Left forelimb (tissue), 1 donor: ENCODE results near the gene FYTTD1.
"Not testable (repeated sequence)": the region's sequence is repeated elsewhere in the genome, so short reads cannot be mapped to it uniquely, and the experiment has no call there.

Experiments used
- DNase-seq: peaks from one replicate; pipeline ENCODE4 v3.0.0-alpha.2; 2018; ENCODE audit warnings: low spot score

The FYTTD1 gene, protein sequence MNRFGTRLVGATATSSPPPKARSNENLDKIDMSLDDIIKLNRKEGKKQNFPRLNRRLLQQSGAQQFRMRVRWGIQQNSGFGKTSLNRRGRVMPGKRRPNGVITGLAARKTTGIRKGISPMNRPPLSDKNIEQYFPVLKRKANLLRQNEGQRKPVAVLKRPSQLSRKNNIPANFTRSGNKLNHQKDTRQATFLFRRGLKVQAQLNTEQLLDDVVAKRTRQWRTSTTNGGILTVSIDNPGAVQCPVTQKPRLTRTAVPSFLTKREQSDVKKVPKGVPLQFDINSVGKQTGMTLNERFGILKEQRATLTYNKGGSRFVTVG

DNA sequence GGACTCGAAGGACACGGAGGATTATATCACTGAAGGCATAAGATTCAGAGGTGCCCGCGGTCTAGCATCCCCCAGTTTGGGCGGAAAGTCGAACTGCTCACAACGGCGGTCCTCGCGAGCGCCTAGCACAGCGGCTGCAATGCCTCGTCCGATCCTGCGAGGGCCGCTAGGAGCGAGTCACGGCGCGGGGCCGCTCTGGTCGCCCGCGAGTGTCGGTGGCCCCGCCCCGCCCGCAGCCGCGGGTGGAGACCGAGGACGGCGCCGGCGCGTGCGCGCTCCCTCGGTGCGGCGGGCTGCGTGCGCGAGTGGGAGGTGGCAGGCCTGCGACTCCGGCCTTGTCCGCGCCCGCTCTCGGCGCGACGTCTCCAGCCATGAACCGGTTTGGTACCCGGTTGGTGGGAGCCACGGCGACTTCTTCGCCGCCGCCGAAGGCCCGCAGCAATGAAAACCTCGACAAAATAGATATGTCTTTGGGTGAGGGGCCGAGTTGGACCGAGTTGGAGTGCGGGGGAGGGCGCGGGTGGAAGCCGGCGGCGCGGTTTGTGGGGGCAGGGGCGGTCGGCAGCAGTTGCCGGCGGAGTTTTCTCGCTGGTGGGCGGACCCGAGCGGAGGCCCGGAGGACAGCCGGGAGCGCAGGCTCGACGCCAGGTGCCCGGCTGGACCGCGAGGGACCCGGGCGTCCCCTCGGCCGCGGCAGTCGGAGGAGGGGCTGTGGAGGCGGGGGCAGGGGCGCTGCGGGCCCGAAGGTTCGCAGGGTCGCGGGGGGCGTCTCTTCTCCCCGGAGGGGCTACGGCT, at the start of gene FYTTD1:
TSS of gene FYTTD1 (plus strand) at position 283 of the 795 bp plus-strand sequence. CDS start at position 372, 89 bp downstream.
- DNase-seq, result peak; percentile 95

DNA sequence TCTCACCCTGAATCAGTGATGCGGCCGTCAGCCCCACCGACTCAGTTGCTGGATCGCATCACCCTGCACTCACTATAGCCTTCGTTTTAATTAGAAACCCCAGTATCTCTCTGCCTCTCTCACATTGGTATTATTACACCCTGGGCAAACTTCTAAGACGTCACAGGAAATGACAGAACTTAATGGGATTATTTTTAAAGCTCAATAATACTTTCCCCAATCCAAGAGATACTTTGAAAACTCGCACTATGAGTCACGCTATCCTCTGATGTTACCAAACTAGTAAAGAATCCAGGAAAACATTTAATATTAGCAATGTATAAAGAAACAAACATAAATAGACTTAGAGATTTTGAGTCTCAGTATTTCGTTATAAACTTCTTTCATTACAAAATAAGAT, 49.6 kb upstream of the FYTTD1 start:
- DNase-seq, result no peak

DNA sequence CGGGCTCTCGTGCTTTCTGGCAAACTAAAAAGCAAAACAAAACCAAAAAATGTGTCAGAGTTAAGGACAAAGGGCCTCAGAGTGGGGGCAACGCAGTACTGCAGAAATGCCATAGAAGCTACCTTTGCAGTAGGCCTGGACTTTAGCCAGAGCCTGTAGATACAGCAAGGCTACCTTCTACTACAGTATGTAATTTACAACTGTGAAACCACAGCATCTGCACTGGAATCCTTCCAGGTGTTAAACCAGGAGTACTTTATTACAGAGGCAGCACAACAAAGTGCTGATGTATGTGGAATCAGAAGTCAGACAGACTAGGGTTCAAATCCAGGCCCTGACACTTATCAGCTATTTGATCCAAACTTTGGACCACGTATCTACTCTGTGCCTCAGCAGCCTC, 47.8 kb upstream of the FYTTD1 start:
- DNase-seq, result no peak

DNA sequence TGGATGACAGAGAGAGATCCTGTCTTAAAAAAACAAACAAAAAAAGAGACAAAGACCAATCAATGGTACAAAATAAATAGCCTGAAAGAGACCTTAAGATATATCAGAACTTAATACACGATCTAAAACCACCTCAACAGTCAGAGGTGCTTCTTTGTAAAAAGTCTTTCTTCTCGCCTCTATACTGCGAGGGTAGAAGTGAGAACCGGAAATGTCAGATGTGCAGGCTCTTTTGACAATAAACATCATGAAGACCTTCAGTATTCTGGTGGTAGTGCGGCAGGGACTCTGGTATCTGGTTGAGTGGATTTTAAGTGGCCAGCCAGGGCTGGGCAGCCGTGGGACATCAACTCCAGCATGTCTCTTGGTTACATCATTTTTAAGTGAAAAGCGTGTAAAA, 43.0 kb upstream of the FYTTD1 start:
- no peak for DNase-seq

DNA sequence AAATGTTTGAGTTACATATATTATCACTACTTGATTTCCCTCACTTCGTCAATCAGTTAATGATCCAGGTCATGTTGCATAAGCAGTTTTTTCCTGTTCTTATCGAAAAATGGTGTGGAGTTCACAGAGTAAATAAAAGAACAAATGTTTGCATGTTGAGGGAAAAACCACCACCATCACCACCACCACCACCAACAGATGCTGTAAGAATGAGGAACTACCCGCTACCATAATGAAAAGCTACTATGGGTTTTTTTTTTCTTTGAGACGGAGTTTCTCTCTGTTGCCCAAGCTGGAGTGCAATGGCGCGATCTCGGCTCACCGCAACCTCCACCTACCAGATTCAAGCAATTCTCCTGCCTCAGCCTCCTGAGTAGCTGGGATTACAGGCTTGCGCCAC, 40.5 kb upstream of the FYTTD1 start:
- DNase-seq, result no peak

DNA sequence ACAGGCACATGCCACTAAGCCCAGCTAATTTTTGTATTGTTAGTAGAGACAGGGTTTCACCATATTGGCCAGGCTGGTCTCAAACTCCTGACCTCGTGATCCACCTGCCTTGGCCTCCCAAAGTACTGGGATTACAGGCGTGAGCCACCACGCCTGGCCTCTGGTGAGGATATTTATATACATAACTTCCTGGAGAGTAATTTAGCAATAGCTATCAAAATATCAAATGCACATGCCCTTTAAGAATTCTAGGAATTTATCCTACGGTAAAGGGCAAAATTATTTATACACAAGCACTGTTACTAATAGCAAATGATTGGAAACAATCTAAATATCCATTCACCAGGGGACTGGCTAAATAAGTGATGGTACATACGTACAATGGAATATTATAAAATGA, 38.7 kb upstream of the FYTTD1 start:
- DNase-seq, result not testable (repeated sequence)

DNA sequence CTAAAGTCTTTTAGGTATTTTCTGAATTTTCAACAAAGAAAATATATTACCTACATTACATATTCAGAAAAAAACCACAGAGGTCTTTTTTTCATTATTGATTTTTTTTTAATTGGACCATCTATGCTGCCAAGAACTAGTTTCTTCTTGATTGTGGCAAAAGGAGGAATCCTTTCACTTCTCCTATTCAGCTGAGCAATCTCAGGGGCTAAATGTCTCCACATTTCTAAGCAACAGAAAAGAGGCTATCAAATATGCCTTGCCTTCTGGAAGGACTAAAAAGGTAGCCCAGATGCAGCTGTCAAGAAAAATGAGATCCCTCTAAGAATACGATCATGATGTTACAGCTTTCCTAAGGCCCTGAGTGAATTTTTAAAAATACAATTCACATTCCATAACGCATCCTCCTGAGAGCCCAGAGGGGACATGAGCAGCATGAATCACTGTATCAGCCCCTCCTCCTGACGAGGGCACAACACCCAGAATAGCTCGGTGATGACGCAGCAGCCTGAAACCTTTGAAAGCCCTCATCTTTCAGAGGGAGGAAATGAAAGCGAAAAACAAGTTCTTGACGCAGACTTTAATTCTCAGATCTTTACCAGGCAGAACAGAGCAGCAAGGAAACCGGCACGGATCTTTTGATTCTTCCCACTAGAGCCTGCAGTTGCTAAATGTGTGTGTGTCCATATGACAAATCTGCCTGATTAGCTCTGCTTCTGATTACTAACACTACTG, 37.5 kb upstream of the FYTTD1 start:
- peak; percentile 73 for DNase-seq

DNA sequence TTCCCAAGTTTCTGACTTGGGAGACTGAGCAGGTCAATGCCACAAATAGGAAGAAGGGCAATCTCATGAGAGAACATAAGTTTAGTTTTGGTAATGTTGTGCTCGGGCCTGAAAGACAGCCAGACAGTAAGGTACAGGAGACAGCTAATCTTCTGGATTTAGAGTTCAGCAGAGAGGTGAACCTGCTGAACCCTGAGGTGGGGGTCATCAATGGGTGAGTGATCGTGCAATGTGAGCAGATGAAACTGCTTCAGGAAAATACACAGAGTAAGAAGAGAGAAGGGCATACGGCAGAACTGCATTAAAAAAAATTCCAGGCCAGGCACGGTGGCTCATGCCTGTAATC, 36.2 kb upstream of the FYTTD1 start:
- DNase-seq, result no peak

DNA sequence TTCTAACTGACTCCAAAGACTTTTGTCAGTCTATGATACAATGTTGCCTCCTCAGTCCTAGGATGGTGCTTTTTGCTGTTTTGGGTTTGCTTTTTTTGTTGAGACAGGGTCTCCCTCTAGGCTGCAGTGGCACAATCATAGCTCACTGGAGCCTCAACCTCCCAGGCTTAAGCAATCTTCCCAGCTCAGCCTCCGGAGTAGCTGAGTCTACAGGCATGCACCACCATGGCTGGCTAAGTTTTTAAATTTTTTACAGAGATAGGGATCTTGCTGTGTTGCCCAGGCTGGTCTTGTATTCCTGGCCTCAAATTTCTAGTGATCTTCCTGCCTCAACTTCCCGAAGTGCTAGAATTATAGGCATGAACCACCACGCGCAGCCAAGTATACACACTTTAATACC, 35.4 kb upstream of the FYTTD1 start:
- no peak for DNase-seq

DNA sequence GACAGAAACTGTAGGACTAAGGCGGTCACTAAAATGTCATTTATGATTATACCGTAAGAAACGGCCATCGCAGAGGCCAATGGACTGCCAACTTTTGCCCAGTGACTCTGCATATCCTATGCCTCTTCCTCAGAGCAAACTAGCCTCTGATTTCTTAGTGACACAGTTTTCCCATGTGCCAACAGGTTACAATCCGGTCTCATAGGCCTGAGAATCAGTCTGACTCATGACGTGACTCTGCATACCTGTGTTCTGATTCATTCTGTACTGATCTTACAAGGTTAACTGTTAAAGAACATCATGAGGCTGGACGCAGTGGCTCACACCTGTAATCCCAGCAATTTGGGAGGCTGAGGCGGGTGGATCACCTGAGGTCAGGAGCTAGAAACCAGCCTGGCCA, 30.8 kb upstream of the FYTTD1 start:
- DNase-seq, result no peak

DNA sequence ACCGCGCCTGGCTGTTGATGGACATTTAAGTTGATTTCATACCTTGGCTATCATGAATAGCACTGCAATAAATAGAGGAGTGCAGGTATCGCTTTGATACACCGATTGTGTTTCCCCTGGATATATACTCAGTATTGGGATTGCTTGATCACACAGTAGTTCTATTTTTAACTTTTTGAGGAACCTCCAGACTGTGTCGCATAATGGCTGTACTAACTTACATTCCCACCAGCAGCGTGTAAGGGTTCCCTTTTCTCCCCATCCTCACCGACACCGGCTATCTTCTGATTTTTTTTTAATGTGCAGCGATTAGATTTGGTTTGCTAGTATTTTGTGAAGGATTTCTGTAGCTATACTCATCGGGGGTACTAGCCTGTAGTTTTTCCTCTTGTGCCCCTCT, 29.0 kb upstream of the FYTTD1 start:
- DNase-seq, result no peak

DNA sequence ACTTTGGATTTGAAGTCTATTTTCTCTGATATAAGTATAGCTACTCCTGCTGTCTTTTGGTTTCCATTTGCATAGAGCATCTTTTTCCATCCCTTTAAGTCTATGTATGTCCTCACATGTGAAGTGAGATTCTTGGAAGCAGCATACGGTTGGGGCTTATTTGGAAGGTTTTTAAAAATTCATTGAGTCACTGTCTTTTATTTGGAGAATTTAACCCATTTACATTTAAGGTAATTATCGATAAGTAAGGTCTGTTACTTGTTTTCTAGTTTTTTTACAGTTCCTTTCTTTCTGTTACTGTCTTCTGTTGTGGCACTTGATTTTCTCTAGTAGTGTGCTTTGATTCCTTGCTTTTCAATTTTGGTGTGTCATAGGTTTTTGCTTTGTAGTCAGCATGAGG, 26.9 kb upstream of the FYTTD1 start:
- no peak for DNase-seq

DNA sequence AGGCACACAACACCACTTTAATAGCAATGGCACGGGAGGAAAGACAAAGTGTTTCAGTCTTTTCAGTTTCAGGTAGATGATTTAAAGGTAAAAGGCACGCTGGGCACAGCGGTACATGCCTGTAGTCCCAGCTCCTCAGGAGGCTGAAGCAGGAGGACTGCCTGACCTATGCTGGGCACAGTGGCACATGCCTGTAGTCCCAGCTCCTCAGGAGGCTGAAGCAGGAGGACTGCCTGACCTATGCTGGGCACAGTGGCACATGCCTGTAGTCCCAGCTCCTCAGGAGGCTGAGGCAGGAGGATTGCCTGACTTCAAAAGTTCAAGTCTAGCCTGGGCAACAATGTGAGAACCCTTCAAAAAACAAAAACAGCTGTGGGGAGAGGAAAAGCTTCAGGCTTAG, 21.8 kb upstream of the FYTTD1 start:
- DNase-seq, result not testable (repeated sequence)

DNA sequence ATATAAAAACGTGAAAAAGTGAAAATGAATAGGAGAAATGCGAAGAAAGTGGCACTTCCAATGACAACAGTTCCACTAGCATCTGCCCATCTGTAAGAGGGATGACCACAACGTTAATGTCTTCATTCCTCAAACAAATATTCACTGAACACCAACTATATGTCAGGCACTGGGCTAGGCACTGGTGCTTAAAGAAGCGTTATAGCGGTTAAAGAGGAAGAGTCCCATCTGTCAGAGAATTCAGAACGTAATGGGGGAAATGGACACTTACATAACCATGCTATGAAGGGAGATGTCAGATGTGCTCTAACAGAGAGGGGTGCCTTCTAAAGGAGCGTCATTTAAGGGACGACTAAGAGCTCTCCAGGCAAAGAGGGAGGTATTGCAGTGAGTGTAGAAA, 21.2 kb upstream of the FYTTD1 start:
- no peak for DNase-seq

DNA sequence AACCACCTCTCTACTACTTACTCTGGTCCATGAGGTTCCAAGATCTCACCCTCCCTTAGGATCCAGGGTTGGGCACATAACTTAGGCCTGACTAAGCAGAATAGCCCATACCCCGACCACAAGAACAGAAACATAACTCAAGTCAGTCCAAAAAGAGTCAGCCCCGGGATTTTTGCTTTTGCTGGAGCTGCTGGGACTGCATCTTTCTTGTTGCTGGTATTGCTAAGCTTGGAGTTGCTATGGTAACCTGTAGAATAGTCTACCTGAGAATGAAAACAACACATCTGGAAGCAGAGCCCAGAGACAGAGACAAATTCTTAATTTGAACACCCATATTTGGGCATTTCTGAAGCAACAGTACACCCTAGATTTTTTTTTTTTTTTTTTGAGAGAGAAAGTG, 19.5 kb upstream of the FYTTD1 start:
- no peak for DNase-seq

DNA sequence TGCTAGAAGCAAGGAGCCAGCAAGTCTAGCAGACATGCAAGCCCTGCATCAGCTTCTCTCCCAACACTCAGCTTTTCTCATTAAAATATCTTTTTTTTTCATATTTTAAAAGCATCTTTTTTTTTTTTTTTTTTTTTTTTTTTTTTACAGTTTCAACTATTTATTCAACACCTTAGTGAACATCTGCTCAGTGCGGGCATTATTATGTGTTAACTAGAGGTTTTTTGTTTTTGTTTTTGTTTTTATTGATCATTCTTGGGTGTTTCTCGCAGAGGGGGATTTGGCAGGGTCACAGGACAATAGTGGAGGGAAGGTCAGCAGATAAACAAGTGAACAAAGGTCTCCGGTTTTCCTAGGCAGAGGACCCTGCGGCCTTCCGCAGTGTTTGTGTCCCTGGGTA, 18.9 kb upstream of the FYTTD1 start:
- DNase-seq, result not testable (repeated sequence)

DNA sequence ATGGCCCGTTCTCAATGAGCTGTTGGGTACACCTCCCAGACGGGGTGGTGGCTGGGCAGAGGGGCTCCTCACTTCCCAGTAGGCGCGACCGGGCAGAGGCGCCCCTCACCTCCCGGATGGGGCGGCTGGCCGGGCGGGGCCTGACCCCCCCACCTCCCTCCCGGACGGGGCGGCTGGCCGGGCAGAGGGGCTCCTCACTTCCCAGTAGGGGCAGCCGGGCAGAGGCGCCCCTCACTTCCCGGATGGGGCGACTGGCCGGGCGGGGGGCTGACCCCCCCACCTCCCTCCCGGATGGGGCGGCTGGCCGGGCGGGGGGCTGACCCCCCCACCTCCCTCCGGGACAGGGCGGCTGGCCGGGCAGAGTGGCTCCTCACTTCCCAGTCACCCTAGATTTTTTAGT, 18.2 kb upstream of the FYTTD1 start:
- not testable (repeated sequence) for DNase-seq

DNA sequence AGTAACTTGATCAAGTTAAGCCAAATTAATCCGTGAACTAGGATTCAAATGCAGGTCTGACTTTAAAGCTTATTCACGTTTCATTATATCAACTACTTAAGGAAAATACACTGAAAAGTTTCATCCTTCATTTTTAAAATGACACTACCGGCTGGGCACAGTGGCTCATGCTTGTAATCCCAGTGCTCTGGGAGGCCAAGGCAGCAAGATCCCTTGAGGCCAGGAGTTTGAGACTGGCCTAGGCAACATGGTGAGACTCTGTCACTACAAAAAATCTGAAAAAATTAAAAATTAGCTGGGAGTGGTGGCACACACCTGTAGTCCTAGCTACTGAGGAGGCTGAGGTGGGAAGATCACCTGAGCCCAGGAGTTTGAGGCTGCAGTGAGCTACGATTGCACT, 16.6 kb upstream of the FYTTD1 start:
- DNase-seq, result no peak

DNA sequence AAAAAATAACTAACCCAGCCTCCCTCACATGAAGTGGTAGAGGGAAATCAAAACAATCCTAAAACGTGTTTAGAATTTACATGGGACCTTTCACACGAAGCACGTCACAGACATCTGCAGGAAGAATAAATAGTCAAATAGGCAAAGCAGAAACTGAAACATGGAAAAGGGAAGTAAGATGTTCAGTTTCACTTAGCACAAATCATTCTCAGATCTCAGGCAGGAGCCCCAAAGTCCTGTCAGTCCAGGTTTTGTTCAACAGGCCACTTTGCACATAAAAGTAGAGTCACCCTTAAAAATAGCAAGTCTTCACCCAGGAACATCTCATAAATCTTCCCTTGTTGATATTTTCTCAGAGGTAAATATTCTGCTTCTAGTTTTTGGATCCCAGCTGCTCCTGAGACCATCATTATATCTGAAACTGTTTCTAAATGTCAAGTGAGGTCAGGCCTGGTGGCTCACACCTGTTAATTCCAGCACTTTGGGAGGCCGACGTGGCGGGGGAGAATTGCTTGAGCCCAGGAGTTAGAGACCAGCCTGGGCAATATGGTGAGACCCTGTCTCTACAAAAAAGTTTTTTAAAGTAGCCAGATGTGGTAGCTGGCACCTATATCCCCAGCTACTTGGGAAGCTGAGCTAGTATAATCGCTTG, 14.9 kb upstream of the FYTTD1 start:
- DNase-seq, result no peak

DNA sequence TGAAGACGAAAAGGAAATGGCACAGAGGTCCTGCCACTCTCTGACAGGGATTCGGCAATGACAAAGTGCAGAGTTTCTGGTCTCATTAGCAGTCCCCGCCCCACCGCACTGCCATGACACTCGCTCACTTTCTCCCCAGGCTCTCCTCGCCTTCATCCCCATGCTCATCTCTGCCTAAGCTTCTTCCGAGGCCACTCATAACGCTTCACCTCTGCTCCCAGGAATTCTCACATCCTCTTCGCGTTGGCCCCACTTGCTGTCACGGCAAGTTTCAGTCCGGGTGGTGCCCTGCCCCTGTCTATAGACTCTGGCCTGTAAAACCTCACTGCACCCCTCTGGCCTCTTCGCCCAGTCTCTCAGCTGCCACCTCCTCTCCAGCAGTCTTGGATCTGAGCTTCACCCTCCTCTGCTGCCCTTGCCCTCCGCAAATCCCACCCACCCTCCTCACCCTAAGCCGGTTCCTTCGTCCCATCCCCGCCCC, 13.6 kb upstream of the FYTTD1 start:
- peak; percentile 66 for DNase-seq

DNA sequence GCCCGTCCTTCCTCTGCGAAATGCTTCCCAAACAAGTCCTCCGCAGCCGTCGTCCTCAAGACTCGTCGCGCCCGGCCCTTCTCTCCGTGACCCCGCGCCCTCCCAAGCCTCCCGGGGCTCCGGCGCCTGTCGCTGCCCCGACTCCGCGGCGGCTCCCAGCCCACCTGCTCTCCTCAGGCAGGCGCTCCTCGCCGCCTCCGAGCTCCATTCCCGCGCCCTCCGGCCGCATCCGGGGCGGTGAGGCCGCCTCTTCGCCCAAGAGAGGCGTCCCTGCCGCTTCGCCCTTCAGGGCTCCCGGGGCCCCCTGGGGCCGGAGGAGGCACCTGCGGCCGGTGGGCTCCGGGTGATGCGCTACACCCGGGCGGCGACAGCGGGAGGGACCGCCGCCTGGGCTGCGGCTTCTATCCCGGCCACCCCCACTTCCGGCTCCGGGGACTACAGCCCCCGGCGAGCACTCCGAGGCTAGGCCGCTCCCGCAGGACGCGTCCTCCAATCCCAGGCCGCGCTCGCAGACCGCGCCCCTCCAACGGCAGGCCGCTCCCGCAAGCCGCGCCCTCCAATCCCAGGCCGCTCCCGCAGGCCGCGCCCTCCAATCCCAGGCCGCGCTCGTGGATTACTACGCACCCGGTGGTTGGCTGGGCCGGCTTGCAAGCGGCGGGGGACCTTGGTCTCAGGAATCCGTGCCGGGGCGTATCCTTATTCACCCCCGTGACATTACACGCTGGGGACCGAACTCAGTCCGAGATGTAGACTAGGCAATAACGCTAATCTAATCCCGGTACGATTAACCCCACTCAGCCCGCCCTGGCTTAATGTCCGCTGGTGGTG, 13.0 kb upstream of the FYTTD1 start, which contains the start of gene RUBCN:
TSS of gene RUBCN (minus strand) at position 414 of the 828 bp plus-strand sequence. CDS start at position 229, 185 bp downstream.
- DNase-seq, result peak; percentile 95
